KBM-7 (cell line): Measurements from ENCODE around the gene HTATIP2.
"Not testable (repeated sequence)": the region's sequence is repeated elsewhere in the genome, so short reads cannot be mapped to it uniquely, and the experiment has no call there.

Source experiments
- DNase-seq: peaks from one replicate; pipeline ENCODE4 v3.0.0-alpha.2; 2015
- in situ Hi-C: fragments of 300-500 bp; cut with MboI; formaldehyde crosslinking; loops from 2 replicates; pipeline ENCODE4 v1.14.3; 2020; ENCODE audit warnings: low sequenced_read_pairs, low pct_unique_long_range_greater_than_20kb, mixed read lengths

Gene HTATIP2

DNA sequence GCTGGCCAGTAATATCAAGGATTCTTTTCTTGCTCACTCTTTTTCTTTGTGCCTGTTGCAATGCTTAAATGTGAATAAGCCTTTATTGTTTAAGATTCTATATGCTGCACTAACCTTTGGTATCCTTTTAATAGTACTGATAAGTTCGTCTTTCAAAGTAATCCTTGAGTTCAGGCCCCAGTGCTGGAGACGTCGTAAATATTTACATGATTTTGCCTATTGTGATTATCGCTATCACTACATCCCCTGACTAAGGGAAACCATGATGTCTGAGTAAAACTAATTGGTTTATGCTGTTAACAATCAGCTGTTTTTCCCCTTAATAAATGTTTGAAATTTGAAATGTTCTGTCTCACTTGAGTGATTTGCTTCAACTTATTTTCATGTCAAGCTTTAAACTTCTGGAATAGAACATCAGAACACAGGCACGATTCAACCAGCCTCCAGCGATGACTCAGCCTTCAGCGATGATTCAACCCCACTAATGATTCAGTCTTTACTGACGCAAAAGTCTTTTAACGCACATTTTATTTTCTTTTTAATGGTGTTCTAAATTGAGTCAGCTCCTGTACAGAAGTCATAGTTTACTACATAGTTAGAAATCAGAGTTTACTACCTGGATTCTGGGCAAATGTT lies 3.9 kb downstream of the HTATIP2 start:
- in situ Hi-C loops = no loop called here
- no peak for DNase-seq

DNA sequence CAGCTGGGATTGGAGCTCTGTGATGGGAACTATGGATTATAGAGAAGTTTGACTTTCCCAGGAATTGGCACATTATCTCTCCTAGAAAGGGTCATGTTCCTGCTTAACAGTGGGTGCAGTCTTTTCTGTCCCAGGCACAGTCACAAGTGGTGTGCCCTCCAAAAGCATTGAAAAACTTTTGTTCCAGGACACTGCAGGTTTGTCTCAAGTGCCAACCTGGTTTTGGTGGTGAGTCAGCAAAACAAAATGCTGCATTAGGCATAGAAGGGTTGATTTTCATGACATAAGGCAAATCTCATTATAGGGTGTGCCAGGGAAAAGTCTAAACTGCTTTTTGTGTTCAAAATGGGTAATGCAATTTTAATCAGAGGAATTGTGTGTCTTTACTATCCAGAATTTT lies 4.9 kb downstream of the HTATIP2 start:
- DNase-seq = no peak
- in situ Hi-C loops = no loop called here

DNA sequence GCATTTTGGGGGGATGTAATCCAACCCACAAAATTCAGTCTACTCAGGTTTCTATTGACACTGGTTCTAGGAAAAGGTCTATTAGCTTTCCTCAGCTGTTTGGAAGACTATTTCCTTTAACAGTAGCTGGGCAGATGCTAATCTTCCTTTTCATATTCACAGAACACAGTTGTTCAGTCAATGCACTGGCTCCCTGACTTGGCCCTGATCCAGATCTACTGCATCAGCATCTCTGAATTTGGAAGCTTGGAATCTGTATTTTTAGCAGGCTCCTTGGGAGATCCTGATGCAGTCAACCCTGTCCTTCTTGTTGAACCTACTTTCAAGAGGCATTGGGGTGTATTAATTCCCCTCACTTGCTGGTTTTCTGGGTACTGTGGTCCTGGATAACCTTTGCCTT lies 6.3 kb downstream of the HTATIP2 start:
- no peak for DNase-seq
- in situ Hi-C loops = no loop called here

DNA sequence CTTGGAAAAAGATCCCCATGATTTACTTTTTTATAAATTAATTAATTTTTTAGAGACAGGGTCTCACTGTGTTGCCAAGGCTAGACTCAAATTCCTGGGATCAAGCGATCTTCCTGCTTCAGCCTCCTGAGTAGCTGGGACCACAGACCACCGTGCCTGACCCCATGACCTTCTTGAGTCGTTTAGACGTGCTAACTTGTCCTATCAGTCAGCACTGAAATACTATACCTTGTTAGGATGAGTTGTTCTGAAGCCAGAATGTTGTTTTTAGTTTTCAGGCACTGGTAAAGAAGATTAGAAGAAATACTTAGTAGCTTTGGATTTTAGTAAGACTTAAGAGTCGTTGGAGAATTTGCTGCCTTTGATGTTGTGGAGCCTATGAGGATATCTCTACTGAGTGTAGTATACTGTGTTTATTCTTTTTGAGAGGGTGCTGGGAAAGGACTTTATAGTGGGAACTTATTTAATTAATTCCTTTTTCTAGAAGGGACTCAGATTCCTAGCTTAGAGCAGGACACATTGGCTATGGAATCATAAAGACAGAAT lies 8.6 kb downstream of the HTATIP2 start:
- DNase-seq = no peak
- in situ Hi-C loops = no loop called here

DNA sequence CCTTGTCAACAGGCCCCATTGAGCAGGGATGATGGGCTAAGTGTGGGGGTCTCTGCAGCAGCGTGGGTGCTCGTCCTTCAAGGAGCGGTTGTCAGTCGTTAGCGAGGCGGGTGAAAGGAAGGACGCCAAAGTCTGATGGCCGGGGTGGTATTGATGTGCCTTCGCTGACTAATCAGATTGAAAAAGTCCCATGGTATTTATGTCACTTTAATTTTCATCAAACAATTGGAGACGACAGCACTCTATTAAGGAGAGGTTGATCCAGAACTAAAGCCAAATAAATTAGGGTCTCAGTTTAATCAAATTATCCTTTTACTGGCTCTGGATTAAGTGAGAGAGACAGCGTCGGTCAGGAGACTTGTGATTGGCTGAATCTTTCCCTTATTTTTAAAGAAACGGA lies 9.6 kb downstream of the HTATIP2 start:
- no peak for DNase-seq
- in situ Hi-C loops = no loop called here

DNA sequence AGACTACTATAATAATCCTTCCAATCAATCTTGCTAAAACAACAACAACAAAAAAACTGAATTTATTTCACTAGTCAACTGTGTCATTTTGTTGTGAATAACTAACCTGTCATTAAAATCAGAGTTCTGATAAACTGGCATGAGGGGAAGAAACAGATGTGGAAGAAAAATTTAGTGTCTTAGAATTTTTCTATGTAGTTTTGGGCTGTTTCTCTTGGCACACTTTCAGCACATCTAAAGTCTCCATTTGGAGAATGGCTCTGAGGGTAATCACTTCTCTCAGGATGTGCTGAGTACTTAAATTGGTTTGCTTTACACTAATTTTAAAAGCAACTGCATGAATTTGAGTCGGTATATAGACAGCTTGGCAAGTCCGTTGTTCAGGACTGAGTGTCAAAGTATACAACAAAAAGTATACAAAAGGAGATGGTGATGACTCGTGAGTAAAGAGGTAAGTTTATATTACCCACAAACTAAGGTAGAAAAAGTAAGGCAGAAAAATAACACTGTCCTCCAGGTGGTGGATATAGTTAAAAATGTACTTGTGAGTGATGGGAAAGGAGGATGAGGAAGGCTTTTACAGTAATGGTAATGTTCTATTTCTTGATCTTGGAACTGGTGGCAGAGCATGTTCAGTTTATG lies 10.2 kb downstream of the HTATIP2 start:
- in situ Hi-C loops = no loop called here

DNA sequence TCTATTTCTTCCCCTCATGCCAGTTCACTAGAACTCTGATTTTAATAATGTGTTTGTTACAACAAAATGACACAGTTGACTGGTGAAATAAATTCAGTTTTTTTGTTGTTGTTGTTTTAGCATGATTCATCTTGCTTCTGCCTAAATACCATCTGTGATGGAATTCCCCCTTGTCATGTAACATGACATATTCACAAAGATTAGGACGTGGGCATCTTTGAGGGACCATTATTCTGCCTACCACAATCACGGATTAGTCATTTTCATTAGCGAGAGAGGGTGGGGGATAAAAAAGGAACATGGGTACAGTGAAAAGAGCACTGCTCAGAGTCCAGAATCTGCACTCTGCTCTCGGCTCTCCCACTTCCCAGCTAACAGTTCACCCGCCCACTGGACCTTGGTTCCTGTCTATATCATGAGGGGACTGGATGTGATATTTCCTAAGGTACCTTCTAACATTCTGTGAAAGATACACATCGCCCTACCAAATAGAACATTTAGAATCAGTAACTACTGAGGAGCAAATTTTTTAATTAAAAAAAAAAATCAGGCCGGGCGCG lies 11.3 kb downstream of the HTATIP2 start:
- in situ Hi-C loops = loop anchor here (25.0 kb wide), 1 partner anchor 237 kb away; no protein-coding TSS in a partner anchor

More for the DNA sequence above, 10.2 kb downstream of the HTATIP2 start:
- DNase-seq = no peak

DNA sequence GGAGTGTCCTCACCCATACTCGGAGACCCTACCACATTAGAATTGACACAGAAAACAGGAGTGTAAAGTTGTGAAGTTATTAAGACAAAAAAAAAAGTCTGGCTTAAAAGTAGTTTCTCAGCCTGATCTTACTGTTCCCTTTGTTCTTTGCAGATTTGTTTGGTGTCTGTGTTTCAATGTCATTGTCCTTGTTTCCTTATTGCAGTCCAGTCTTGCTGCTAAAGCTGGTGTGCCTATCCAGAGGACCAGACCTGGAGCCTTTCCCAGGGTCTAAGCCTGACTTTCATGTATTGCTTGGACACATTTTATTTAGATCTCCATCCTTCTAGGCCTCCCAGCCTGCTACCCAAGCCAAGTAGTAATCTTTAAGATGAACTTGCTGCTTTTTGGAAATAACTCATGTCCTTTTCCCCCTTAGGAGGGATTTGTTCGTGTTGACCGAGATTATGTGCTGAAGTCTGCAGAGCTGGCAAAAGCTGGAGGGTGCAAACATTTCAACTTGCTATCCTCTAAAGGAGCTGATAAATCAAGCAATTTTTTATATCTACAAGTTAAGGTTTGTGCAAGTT lies 12.7 kb downstream of the HTATIP2 start:
- no peak for DNase-seq
- in situ Hi-C loops = loop anchor here (25.0 kb wide), 1 partner anchor 236 kb away; no protein-coding TSS in a partner anchor

More for the DNA sequence above, 11.3 kb downstream of the HTATIP2 start:
- DNase-seq = no peak

DNA sequence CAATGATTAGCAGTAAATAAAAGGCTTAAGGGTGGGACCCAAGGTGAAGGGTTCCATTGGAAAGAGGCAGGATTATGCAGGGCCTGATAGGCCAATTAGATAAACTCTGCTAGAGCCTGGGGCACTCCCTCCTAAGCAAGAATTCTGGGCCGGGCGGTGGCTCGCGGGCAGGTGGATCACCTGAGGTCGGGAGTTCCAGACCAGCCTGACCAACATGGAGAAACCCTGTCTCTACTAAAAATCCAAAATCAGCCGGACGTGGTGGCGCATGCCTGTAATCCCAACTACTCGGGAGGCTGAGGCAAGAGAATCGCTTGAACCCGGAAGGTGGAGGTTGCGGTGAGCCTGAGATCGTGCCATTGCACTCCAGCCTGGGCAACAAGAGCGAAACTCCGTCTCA lies 22.5 kb downstream of the HTATIP2 start:
- in situ Hi-C loops = loop anchor here (25.0 kb wide), 1 partner anchor 226 kb away; no protein-coding TSS in a partner anchor
- DNase-seq = not testable (repeated sequence)

DNA sequence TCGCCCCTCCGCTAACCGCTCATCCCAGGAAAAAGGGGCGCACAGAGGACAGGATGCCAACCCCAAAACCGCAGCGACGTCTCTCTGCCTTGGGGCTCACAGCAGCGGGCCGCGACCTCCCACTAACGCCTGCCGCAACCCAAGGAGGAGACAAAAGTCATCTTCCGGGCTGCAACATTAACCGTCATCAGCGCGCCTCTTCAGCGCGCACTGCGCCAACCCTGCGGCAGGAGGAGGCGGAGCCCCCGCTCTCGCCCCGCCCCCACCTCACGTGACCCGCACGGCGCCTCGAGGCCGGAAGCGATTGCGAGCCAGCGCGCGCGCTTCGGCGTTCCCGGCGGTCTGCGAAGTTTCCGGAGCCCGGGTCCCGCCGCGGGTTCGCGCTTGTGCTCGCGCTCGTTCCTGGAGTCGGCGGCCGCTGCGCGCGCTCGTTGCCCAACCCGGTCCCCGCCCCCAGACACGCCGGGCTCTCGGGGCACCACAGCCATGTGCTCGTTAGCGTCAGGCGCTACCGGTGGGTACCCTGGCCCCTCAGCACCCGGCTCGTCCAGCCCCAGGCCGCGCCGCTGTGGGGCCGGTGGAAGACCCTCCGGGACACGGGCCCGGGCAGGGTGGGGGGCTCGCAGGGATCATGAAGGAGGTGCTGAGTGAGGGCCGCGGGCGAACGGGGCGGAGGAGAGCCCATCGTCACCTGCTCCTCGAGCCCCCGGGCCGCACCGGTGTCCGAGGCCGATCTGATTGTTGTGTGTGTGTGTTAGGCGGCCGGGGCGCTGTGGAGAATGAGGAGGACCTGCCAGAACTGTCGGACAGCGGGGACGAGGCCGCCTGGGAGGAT lies 24.0 kb downstream of the HTATIP2 start, which contains the start of gene PRMT3:
TSS of gene PRMT3 (plus strand) at position 456 of the 835 bp plus-strand sequence. CDS start at position 487, 31 bp downstream.
- in situ Hi-C loops = loop anchor here (25.0 kb wide), 1 partner anchor 225 kb away; no protein-coding TSS in a partner anchor
- peak; percentile 97 for DNase-seq

DNA sequence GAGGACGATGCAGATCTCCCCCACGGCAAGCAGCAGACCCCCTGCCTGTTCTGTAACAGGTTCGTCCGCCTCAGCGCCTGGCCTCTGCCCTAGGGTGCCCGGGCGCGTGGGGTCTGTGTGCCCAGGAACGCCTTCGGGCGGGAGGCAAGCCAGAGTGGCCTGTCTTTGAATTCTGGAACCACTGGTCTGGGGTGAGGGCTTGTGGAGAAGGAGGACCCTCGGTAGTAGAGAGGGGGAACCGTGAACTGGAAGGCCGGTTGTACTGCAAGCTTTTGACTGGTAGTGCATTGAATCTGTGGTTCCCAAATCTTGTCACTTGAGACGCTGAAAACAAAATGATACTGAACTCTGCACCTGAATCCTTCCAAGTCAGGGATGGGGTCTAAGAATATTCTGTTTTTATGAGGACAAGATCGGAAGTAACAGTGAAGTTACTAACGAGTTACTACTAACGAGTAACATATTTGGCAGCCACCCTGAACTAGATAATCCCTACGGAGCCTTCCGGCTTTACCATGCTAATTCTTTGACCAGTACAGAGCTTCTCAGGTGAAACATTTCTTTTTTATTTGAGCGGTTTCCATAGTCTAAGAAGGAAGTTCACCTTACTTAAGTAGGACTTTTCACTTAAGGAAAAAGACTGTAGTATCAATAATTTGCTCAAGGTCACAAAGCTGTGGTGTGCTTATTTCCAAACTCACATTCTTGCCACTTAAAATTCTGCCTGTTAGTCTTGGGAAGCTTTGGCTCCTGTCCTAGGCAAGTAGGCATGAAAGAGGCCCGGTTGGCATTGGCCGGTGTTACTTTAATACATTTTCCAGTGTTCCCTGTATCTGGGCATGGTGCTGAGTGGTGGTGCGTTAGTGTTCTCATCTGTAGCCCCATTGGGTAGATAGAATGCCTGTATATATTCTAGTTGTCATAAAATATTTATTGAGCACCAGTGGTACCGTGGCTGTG lies 24.9 kb downstream of the HTATIP2 start:
- in situ Hi-C loops = loop anchor here (25.0 kb wide), 1 partner anchor 224 kb away; no protein-coding TSS in a partner anchor
- peak; percentile 63 for DNase-seq

DNA sequence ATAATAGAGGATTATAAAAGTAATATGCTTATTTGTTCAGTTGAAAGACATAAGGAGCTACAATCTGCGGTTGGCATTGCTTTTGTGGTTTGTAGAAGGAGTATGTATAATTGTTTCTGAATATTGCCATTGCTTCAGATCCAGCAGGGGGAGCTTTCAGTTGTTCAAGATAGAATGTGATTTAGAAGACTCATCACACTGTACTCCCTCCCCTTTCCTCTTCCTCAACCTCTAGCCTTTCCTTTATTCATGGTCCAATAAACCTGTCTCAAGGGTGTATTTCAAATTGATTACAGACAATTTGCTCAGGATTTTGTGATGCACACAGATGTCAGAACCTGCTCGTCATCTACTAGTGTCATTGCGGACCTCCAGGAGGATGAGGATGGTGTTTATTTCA lies 33.8 kb downstream of the HTATIP2 start:
- DNase-seq = peak; percentile 78
- in situ Hi-C loops = loop anchor here (25.0 kb wide), 1 partner anchor 215 kb away; no protein-coding TSS in a partner anchor

DNA sequence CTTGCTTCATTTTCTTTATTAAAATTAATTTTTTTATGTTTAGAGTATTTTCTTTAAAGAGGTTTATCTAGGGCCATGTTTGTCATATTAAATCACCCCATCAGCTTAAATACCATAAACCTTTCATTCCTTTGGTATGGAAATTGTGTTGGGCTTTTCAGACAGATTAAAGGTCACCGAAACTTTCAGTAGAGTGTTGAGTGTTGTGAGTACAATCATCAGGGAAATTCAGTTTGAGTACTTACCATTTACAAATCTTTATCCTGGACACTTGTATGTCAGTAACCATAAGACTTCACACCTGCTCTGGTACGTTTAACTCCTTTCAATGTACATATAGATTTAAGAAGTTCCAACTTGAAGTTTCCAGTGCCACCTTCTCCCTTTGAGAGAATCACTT lies 36.0 kb downstream of the HTATIP2 start:
- in situ Hi-C loops = loop anchor here (25.0 kb wide), 1 partner anchor 213 kb away; no protein-coding TSS in a partner anchor
- no peak for DNase-seq

DNA sequence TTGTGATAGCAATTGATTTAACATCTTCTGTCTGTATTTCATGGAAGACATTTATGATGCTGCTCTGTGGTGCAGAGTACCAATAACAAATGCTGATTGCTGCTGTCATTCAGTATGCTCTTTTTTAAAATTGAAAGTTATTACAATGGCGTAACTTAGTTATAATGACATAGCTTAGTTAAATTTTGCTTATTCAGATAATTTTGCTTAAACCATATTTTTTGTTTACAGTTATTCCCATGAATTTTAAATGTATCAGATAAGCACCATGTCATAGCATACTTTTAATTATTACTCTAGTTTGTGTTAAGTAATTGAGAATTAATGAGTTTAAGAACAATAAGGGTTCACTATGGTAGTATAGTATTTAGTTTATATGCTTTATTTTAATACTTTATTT lies 39.5 kb downstream of the HTATIP2 start:
- in situ Hi-C loops = no loop called here
- DNase-seq = no peak

DNA sequence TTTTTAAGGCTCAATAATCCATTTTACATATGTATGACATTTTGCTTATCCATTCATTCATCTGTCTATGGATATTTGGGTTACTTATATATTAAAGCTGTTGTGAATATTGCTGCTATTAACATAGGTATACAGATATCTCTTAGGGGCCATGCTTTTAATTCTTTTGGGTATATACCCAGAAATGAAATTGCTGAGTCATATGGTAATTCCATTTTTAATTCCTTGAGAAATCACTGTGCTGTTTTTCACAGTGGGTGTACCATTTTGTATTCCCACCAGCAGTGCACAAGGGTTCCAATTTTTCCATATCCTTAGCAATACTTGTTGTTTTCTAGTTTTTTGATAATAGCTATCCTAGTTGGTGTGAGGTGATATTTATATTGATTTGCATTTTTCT lies 43.0 kb downstream of the HTATIP2 start:
- in situ Hi-C loops = no loop called here
- no peak for DNase-seq

DNA sequence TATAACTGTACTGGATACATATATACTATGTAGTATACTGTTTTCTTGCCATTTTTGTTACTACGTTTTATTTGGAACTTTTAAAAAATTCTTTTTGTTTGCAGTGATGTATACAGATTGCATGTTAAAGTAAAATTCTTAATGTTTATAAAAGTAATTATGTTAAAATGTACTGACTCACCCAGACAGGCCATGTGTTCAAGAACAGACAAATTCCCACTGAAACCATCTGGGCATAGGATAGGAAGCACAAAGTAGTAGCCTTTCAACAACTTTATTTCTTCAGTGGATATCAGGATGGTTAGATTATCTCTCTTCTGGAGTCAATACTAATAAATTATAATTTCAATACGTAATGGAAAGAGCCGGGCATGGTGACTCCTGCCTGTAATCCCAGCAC lies 43.8 kb downstream of the HTATIP2 start:
- no peak for DNase-seq
- in situ Hi-C loops = no loop called here

DNA sequence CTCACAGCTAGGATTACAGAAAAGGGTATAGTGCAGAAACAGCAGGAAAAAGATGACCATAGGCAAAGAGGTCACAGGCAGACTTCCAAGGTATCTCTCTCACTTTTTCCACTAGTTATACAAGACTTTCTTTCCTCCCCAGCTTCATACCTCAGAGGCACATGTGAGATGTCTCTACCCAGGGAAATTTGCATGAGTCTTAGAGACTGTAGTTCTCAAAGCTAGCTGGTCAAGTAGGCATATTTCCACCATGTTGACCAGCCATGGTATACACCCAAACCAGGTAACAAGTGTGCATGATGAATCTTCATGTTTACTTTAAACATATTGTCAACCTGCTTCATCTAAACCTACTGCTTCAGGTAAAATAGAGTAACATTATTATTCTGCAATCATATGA lies 51.9 kb downstream of the HTATIP2 start:
- in situ Hi-C loops = no loop called here
- DNase-seq = no peak

DNA sequence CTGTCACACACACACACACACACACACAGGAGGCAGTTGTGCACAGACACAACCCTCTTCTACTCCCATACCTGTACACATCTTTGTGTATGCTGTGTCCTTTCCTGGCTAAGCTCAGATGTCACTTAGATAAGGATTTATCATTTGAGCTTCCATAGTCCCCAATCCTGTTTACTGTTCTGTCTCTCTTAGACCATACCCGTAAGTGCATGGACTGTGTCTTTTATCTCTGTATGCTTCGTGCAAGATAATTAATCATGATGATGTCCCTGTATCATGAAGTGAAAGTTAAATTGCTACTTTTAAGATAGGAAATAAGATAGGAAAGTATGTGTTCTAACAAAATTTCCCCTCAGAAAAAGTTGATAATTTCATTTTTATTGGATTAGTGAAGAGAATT lies 54.3 kb downstream of the HTATIP2 start:
- no peak for DNase-seq
- in situ Hi-C loops = no loop called here
